ENCODE results near the gene ABHD16A. TPM values are rescaled to one million over a fixed set of nuclear protein-coding genes. Genes with fewer than 3 reads are reported as not detected.

The ABHD16A gene
- total RNA-seq, 2 donors from 2014 or later = 49.3 to 52.8 TPM

GRCh38 chr6:31676904-31677303 lies 26.2 kb downstream of the ABHD16A start:
- Histone ChIP-seq H3K4me3 (no peak overlapping the region), H3K4me1 (ENCODE audit: control insufficient read depth in 1 of 2, low read depth in 2 of 2) (peaks cover 0 to 15% of the 10 kb centered on the region in 2 donors), H3K27me3 (replicated peaks; ENCODE audit: insufficient read depth) (no peaks in the 10 kb centered on the region), H3K36me3 (peaks cover 10% of the 10 kb centered on the region), H3K9me3 (no peaks in the 10 kb centered on the region), H3K27ac (no peak overlapping the region)
- DNase-seq (ENCODE audit: low spot score) = no peak
- no peak for TF ChIP-seq CTCF (IDR thresholded peaks at IDR 0.05)
- no peak for ATAC-seq (ENCODE audit: insufficient number of reproducible peaks, low FRiP score, low read depth)

GRCh38 chr6:31676322-31676903 lies 26.7 kb downstream of the ABHD16A start:
- ATAC-seq (ENCODE audit: insufficient number of reproducible peaks, low FRiP score, low read depth) (no peak), DNase-seq (ENCODE audit: low spot score) (no peak)
- Histone ChIP-seq H3K36me3 (peaks cover 15% of the 10 kb centered on the region), H3K9me3 (no peaks in the 10 kb centered on the region), H3K27ac (no peak overlapping the region), H3K4me1 (ENCODE audit: control insufficient read depth in 1 of 2, low read depth in 2 of 2) (peaks cover 0 to 11% of the 10 kb centered on the region in 2 donors), H3K27me3 (replicated peaks; ENCODE audit: insufficient read depth) (no peaks in the 10 kb centered on the region), H3K4me3 (no peak overlapping the region)
- no peak for TF ChIP-seq CTCF (IDR thresholded peaks at IDR 0.05)

GRCh38 chr6:31669676-31670075 lies 33.4 kb downstream of the ABHD16A start, which contains the start of gene LY6G5B:
LY6G5B (plus strand) TSS chr6:31669976; CDS start chr6:31670951, 975 bp downstream.
- ATAC-seq (ENCODE audit: insufficient number of reproducible peaks, low FRiP score, low read depth) (no peak), DNase-seq (ENCODE audit: low spot score) (no peak)
- H3K9me3 ChIP-seq = no peaks in the 10 kb centered on the region
- no peaks in the 10 kb centered on the region for H3K27me3 ChIP-seq (replicated peaks; ENCODE audit: insufficient read depth)
- H3K4me3 ChIP-seq = no peak within 1 kb of the TSS
- H3K27ac ChIP-seq = no peak within 1 kb of the TSS
- peaks cover 9 to 24% of the 10 kb centered on the region in 2 donors for H3K4me1 ChIP-seq (ENCODE audit: control insufficient read depth in 1 of 2, low read depth in 2 of 2)
- peaks cover 58% of the 10 kb centered on the region for H3K36me3 ChIP-seq
- no peak for TF ChIP-seq CTCF (IDR thresholded peaks at IDR 0.05)

GRCh38 chr6:31666337-31666965 lies 36.7 kb downstream of the ABHD16A start:
- no peak for TF ChIP-seq CTCF (IDR thresholded peaks at IDR 0.05)
- Histone ChIP-seq H3K27ac (peak overlapping the region; percentile 95 to 97), H3K36me3 (peaks cover 43% of the 10 kb centered on the region), H3K4me1 (ENCODE audit: control insufficient read depth in 1 of 2, low read depth in 2 of 2) (peaks cover 16 to 49% of the 10 kb centered on the region in 2 donors), H3K4me3 (peak overlapping the region; percentile 98), H3K27me3 (replicated peaks; ENCODE audit: insufficient read depth) (no peaks in the 10 kb centered on the region), H3K9me3 (no peaks in the 10 kb centered on the region)
- ATAC-seq (ENCODE audit: insufficient number of reproducible peaks, low FRiP score, low read depth) (no peak), DNase-seq (ENCODE audit: low spot score) (no peak)

- H3K4me1 ChIP-seq (ENCODE audit: control insufficient read depth in 1 of 2, low read depth in 2 of 2) = peaks cover 19 to 56% of the 10 kb centered on the region in 2 donors
- DNase-seq (ENCODE audit: low spot score) (peak; percentile 96), ATAC-seq (ENCODE audit: insufficient number of reproducible peaks, low FRiP score, low read depth) (peak; percentile 84)
- H3K9me3 ChIP-seq = no peaks in the 10 kb centered on the region
- H3K27ac ChIP-seq = peak within 1 kb of the TSS; percentile 95 to 97
- H3K27me3 ChIP-seq (replicated peaks; ENCODE audit: insufficient read depth) = no peaks in the 10 kb centered on the region
- H3K36me3 ChIP-seq = peaks cover 36% of the 10 kb centered on the region
- peak within 1 kb of the TSS; percentile 98 for H3K4me3 ChIP-seq
- no peak for TF ChIP-seq CTCF (IDR thresholded peaks at IDR 0.05)
Measured at GRCh38 chr6:31665501-31666336, 37.4 kb downstream of the ABHD16A start, which contains the start of gene CSNK2B. CSNK2B (plus strand) TSS chr6:31666080; CDS start chr6:31666832, 752 bp downstream.

All from thoracic aorta (tissue), 2 donors.